Esophagus muscularis mucosa (tissue), 4 donors: ENCODE results near the gene RADIL. TPM values are rescaled to one million over a fixed set of nuclear protein-coding genes. Genes with fewer than 3 reads are reported as not detected.
"Not testable (repeated sequence)": the region's sequence is repeated elsewhere in the genome, so short reads cannot be mapped to it uniquely, and the experiment has no call there.

Experiments used
- DNase-seq: peaks from one replicate; pipeline ENCODE4 v3.0.0-alpha.2; 2017; ENCODE audit errors: extremely low spot score
- H3K27ac ChIP-seq, 4 donors: fragments of 200-600 bp; sonication (generic); replicated peaks in 1 of 4; 1 replicate in 3 of 4; 2 replicates in 1 of 4; pipeline ENCODE4 v1.5.1; 2016 to 2019; ENCODE audit warnings: mild to moderate bottlenecking in 1 of 4
- H3K27me3 ChIP-seq, 4 donors: fragments of 200-600 bp; sonication (generic); one replicate each; pipeline versions ENCODE4 v1.5.1 to v1.6.0; 2016 to 2019
- H3K36me3 ChIP-seq, 4 donors: fragments of 200-600 bp; sonication (generic); one replicate each; pipeline ENCODE4 v1.5.1; 2016 to 2019
- H3K4me1 ChIP-seq, 4 donors: fragments of 200-600 bp; sonication (generic); one replicate each; pipeline ENCODE4 v1.5.1; 2016 to 2019
- H3K4me3 ChIP-seq, 4 donors: fragments of 200-600 bp; sonication (generic); 1 replicate in 2 of 4; 2 replicates in 2 of 4; pipeline ENCODE4 v1.5.1; 2016 to 2019; ENCODE audit warnings: mild to moderate bottlenecking in 4 of 4, moderate library complexity in 1 of 4
- H3K9me3 ChIP-seq, 4 donors: fragments of 200-600 bp; sonication (generic); 1 replicate in 3 of 4; 2 replicates in 1 of 4; pipeline ENCODE4 v1.5.1; 2016 to 2019
- CTCF ChIP-seq, 3 experiments: fragments of 200-600 bp in 2 of 3; fragments of 450-650 bp in 1 of 3; sonication (generic) in 2 of 3; IDR thresholded peaks; one replicate each; pipeline ENCODE4 v1.5.1; 2017 to 2019; ENCODE audit warnings: antibody characterized with exemption in 3 of 3, mild to moderate bottlenecking in 2 of 3, moderate library complexity in 1 of 3
- EP300 ChIP-seq: sonication (generic); formaldehyde crosslinking; IDR thresholded peaks from one replicate; pipeline ENCODE4 v1.6.1; 2017; ENCODE audit warnings: antibody characterized with exemption
- POLR2A ChIP-seq: fragments of 450-650 bp; IDR thresholded peaks from one replicate; pipeline ENCODE4 v1.6.1; 2017; ENCODE audit warnings: antibody characterized with exemption, moderate library complexity, mild to moderate bottlenecking, low read depth
- POLR2AphosphoS5 ChIP-seq, 2 donors: sonication (generic); formaldehyde crosslinking; IDR thresholded peaks; one replicate each; pipeline ENCODE4 v1.6.1; 2017; ENCODE audit warnings: antibody characterized with exemption in 2 of 2
- WGBS: methylation state at CpG from one replicate; pipeline ENCODE4 v1.1.5; 2018; 5-methylcytosine and 5-hydroxymethylcytosine counted together
- intact Hi-C: fragments of 100-400 bp; cut with DNase I; formaldehyde crosslinking; loops from one replicate; pipeline ENCODE4 v1.15.1; 2023
- total RNA-seq, 4 donors: library from RNA; depleted of rRNA; stranded (reverse); fragments of >200 nt; gene quantifications; one replicate each; pipeline versions ENCODE4 v1.1.0 to v1.2.1, GENCODE V29; 2016

RADIL gene
- total RNA-seq, 4 donors from 2014 or later: 6.5 to 12.9 (median 12.1) TPM

GRCh38 chr7:4794591-4795350 lies 88.7 kb downstream of the RADIL start:
- Histone ChIP-seq H3K27ac (no peak overlapping the region), H3K36me3 (peaks cover 12 to 46% (median 24%) of the 10 kb centered on the region in 4 donors), H3K4me1 (peaks cover 8 to 36% (median 31%) of the 10 kb centered on the region in 4 donors), H3K9me3 (no peaks in the 10 kb centered on the region), H3K4me3 (no peak overlapping the region), H3K27me3 (no peaks in the 10 kb centered on the region)
- WGBS: 87% methylated on average over 24 of the region's 24 CpGs
- intact Hi-C loops: loop anchor here (5.0 kb wide), 1 partner anchor 293 kb away; no protein-coding TSS in a partner anchor
- TF ChIP-seq EP300 (no peak), POLR2AphosphoS5 (IDR thresholded peaks at IDR 0.05) (peak in 1 of 2 donors; percentile 5), CTCF (IDR thresholded peaks at IDR 0.05) (no peak), POLR2A (no peak)
- DNase-seq: no peak

GRCh38 chr7:4794171-4794570 lies 89.3 kb downstream of the RADIL start:
- Histone ChIP-seq H3K36me3 (peaks cover 12 to 52% (median 30%) of the 10 kb centered on the region in 4 donors), H3K4me1 (peaks cover 8 to 32% (median 29%) of the 10 kb centered on the region in 4 donors)
- DNase-seq, H3K4me3 ChIP-seq, intact Hi-C loops, H3K27me3 ChIP-seq, H3K9me3 ChIP-seq, H3K27ac ChIP-seq: not testable (repeated sequence)
- 79% methylated on average over 14 of the region's 14 CpGs for WGBS

DNA sequence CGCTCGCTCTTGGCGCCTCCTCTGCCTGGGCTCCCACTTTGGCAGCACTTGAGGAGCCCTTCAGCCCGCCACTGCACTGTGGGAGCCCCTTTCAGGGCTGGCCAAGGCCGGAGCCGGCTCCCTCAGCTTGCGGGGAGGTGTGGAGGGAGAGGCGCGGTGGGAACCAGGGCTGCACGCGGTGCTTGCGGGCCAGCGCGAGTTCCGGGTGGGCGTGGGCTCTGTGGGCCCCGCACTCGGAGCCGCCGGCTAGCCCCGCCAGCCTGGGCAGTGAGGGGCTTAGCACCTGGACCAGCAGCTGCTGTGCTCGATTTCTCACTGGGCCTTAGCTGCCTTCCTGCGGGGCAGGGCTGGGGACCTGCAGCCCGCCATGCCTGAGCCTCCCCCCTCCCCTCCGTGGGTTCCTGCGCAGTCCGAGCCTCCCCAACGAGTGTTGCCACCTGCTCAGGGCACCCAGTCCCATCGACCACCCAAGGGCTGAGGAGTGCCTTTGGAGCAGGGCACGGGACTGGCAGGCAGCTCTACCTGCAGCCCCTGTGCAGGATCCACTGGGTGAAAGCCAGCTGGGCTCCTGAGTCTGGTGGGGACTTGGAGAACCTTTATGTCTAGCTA lies 90.0 kb downstream of the RADIL start:
- H3K27ac ChIP-seq, DNase-seq, intact Hi-C loops, H3K27me3 ChIP-seq, H3K9me3 ChIP-seq: not testable (repeated sequence)
- Histone ChIP-seq H3K4me3 (peak overlapping the region in 2 of 4 donors; percentile 56 to 58), H3K36me3 (peaks cover 17 to 58% (median 36%) of the 10 kb centered on the region in 4 donors), H3K4me1 (peaks cover 4 to 31% (median 27%) of the 10 kb centered on the region in 4 donors)
- WGBS: 89% methylated on average over 14 of the region's 30 CpGs

GRCh38 chr7:4792537-4793126 lies 90.9 kb downstream of the RADIL start:
- DNase-seq: no peak
- H3K27me3 ChIP-seq: no peaks in the 10 kb centered on the region
- H3K36me3 ChIP-seq: peaks cover 25 to 67% (median 45%) of the 10 kb centered on the region in 4 donors
- WGBS: 29% methylated on average over 11 of the region's 47 CpGs
- TF ChIP-seq EP300 (no peak), POLR2AphosphoS5 (IDR thresholded peaks at IDR 0.05) (peak in 1 of 2 donors; percentile 18)
- H3K27ac ChIP-seq: peak overlapping the region; percentile 46 to 71 (median 60)
- no peaks in the 10 kb centered on the region for H3K9me3 ChIP-seq
- intact Hi-C loops: no loop called here
- H3K4me3 ChIP-seq: peak overlapping the region; percentile 56 to 61 (median 58)
- H3K4me1 ChIP-seq: peaks cover 0 to 25% (median 23%) of the 10 kb centered on the region in 4 donors

- peak overlapping the region; percentile 46 to 71 (median 60) for H3K27ac ChIP-seq
- peak; percentile 95 for DNase-seq
- H3K4me3 ChIP-seq: peak overlapping the region; percentile 56 to 61 (median 58)
- peaks cover 32 to 74% (median 50%) of the 10 kb centered on the region in 4 donors for H3K36me3 ChIP-seq
- no peaks in the 10 kb centered on the region for H3K9me3 ChIP-seq
- intact Hi-C loops: no loop called here
- H3K27me3 ChIP-seq: no peaks in the 10 kb centered on the region
- TF ChIP-seq POLR2AphosphoS5 (IDR thresholded peaks at IDR 0.05) (no peak), EP300 (no peak), CTCF (IDR thresholded peaks at IDR 0.05) (peak; percentile 74 to 98 (median 92)), POLR2A (no peak)
- 78% methylated on average over 15 of the region's 50 CpGs for WGBS
- peaks cover 0 to 25% (median 23%) of the 10 kb centered on the region in 4 donors for H3K4me1 ChIP-seq
These were observed 91.6 kb downstream of the RADIL start for GRCh38 chr7:4791738-4792536.
